Fibroblast of skin of left biceps (primary cell): Measurements from ENCODE around the gene TMED10.
"Not testable (repeated sequence)": the region's sequence is repeated elsewhere in the genome, so short reads cannot be mapped to it uniquely, and the experiment has no call there.

Source experiments
- DNase-seq, 2 experiments: peaks; one replicate each; pipeline ENCODE4 v3.0.0-alpha.2; 2013; ENCODE audit warnings: low read depth in 2 of 2

The TMED10 gene

GRCh38 chr14:75158843-75159614 lies 17.4 kb downstream of the TMED10 start:
- DNase-seq, result no peak

- DNase-seq, result no peak
Observed at GRCh38 chr14:75156901-75157300, 19.5 kb downstream of the TMED10 start.

GRCh38 chr14:75156111-75156510 lies 20.3 kb downstream of the TMED10 start:
- DNase-seq, result no peak

GRCh38 chr14:75155169-75155568 lies 21.2 kb downstream of the TMED10 start:
- no peak for DNase-seq

GRCh38 chr14:75153295-75153694 lies 23.1 kb downstream of the TMED10 start:
- DNase-seq, result no peak

GRCh38 chr14:75151851-75152250 lies 24.6 kb downstream of the TMED10 start:
- no peak for DNase-seq

GRCh38 chr14:75150637-75151036 lies 25.8 kb downstream of the TMED10 start:
- DNase-seq, result not testable (repeated sequence)

- DNase-seq, result no peak
Observed at GRCh38 chr14:75150150-75150549, 26.3 kb downstream of the TMED10 start.

- peak; percentile 23 to 39 for DNase-seq
Observed at GRCh38 chr14:75147423-75148071, 28.9 kb downstream of the TMED10 start.

GRCh38 chr14:75144944-75145343 lies 31.5 kb downstream of the TMED10 start:
- no peak for DNase-seq

GRCh38 chr14:75143761-75144527 lies 32.5 kb downstream of the TMED10 start:
- no peak for DNase-seq

GRCh38 chr14:75142494-75142893 lies 33.9 kb downstream of the TMED10 start:
- DNase-seq, result no peak

GRCh38 chr14:75141967-75142366 lies 34.4 kb downstream of the TMED10 start:
- DNase-seq, result no peak

GRCh38 chr14:75141062-75141461 lies 35.4 kb downstream of the TMED10 start:
- DNase-seq, result no peak

- no peak for DNase-seq
Observed at GRCh38 chr14:75140620-75141019, 35.8 kb downstream of the TMED10 start.

- DNase-seq, result no peak
Observed at GRCh38 chr14:75139185-75139584, 37.2 kb downstream of the TMED10 start.

GRCh38 chr14:75138492-75138891 lies 37.9 kb downstream of the TMED10 start:
- DNase-seq, result no peak

GRCh38 chr14:75134644-75135043 lies 41.8 kb downstream of the TMED10 start:
- DNase-seq, result no peak

- DNase-seq, result no peak
Observed at GRCh38 chr14:75133597-75133996, 42.8 kb downstream of the TMED10 start.

- DNase-seq, result peak; percentile 38 to 45
Observed at GRCh38 chr14:75132382-75133086, 43.9 kb downstream of the TMED10 start.

- DNase-seq, result no peak
Observed at GRCh38 chr14:75128596-75128990, 47.8 kb downstream of the TMED10 start.
